GM12892 (cell line): ENCODE measurements around the gene AKAP12.

ENCODE experiments used
- POLR2AphosphoS5 ChIP-seq: IDR thresholded peaks from 2 replicates; pipeline ENCODE4 v1.6.1; 2011; ENCODE audit warnings: low read depth, low read length, control low read depth
- TAF1 ChIP-seq: IDR thresholded peaks from 2 replicates; pipeline ENCODE4 v1.6.1; 2011; ENCODE audit warnings: low read depth, mild to moderate bottlenecking, control low read depth, low read length, borderline replicate concordance

DNA sequence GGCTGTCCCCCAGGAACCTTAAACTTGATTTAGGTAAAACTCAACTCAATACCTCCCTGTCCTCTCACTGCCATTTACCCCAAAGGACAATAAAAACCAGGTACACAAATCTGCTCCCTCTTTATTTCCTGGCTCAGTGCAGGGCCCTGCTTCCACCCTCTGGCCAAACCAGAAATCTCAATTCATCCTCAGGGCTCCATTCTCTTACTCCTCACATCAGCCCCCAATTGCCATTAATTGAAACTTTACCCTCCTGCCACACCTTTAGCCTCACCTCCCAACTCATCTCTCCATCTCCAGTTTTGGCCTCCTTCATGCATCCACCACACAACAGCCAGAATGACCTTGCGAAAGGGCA, 141.1 kb downstream of the AKAP12 start:
- no peak for TF ChIP-seq TAF1
- TF ChIP-seq POLR2AphosphoS5 = no peak
